Measurements from ENCODE around the gene BNIP5. TPM values are rescaled to one million over a fixed set of nuclear protein-coding genes. Genes with fewer than 3 reads are reported as not detected.

BNIP5 gene
- total and polyA plus RNA-seq, 2 donors from 2014 or later = 0.44 TPM; not detected in 1

DNA sequence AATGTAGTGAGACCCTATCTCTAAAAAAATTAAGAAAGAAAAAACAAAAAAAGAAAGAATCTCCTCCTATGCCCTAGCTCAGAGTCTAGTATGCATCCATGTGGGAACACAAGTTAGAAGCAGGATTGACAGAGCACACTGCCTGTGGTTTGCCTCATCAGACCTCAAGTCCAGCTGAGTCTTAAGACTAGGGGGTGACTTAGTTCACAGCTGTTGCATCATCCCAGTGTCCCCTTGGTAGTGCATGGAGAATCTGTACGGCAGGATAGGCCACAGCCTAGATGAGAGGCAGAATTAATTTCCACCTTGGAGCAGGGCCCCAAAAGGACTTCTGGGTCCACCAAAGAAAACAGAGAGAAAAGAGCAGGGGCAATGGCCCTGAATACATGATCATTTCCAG is 53.1 kb downstream of the BNIP5 start:
- Histone ChIP-seq H3K4me3 (ENCODE audit: low read length in 3 of 3) (no peak overlapping the region), H3K36me3 (ENCODE audit: control insufficient read depth in 2 of 3, insufficient read depth in 3 of 3, low read length in 3 of 3) (no peaks in the 10 kb centered on the region), H3K27me3 (ENCODE audit: control insufficient read depth, insufficient read depth, low read length) (peaks cover 4% of the 10 kb centered on the region), H3K9ac (ENCODE audit: low read length in 3 of 3) (no peak overlapping the region), H3K4me1 (ENCODE audit: control insufficient read depth in 2 of 3, insufficient read depth in 2 of 3, low read depth in 1 of 3, low read length in 3 of 3) (no peaks in the 10 kb centered on the region), H3K9me3 (ENCODE audit: control insufficient read depth in 2 of 3, insufficient read depth in 1 of 3, low read length in 3 of 3) (no peaks in the 10 kb centered on the region), H3K27ac (ENCODE audit: low read depth in 2 of 2, low read length in 2 of 2) (no peak overlapping the region)
- TF ChIP-seq, protein P1, sequence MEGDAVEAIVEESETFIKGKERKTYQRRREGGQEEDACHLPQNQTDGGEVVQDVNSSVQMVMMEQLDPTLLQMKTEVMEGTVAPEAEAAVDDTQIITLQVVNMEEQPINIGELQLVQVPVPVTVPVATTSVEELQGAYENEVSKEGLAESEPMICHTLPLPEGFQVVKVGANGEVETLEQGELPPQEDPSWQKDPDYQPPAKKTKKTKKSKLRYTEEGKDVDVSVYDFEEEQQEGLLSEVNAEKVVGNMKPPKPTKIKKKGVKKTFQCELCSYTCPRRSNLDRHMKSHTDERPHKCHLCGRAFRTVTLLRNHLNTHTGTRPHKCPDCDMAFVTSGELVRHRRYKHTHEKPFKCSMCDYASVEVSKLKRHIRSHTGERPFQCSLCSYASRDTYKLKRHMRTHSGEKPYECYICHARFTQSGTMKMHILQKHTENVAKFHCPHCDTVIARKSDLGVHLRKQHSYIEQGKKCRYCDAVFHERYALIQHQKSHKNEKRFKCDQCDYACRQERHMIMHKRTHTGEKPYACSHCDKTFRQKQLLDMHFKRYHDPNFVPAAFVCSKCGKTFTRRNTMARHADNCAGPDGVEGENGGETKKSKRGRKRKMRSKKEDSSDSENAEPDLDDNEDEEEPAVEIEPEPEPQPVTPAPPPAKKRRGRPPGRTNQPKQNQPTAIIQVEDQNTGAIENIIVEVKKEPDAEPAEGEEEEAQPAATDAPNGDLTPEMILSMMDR (IDR thresholded peaks at IDR 0.05; ENCODE audit: borderline replicate concordance, extremely low read depth, insufficient read depth) = no peak
- DNase-seq = no peak
- FAIRE-seq = no peak
- intact Hi-C loops (cut with DNase I) = no loop called here

DNA sequence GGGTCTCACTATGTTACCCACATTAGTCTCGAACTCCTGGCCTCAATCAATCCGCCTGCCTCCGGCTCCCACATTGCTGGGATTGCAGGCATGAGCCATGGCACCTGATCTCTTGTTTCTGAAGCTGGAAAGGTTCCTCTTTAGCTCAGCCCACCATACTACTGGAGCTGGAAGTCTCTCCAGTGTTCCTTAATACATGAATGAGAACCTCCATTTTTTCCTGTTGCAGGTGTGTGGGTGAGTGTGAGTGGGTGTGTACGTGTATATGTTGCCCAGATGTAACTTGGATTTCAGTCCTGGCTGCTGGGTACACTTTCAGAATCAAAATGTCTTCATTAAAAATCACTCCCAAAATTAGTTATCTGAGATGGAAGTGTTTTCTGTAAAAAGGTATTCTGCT is 55.7 kb downstream of the BNIP5 start:
- Histone ChIP-seq H3K9me3 (ENCODE audit: control insufficient read depth in 2 of 3, insufficient read depth in 1 of 3, low read length in 3 of 3) (no peaks in the 10 kb centered on the region), H3K4me1 (ENCODE audit: control insufficient read depth in 2 of 3, insufficient read depth in 2 of 3, low read depth in 1 of 3, low read length in 3 of 3) (no peaks in the 10 kb centered on the region), H3K9ac (ENCODE audit: low read length in 3 of 3) (no peak overlapping the region), H3K27ac (ENCODE audit: low read depth in 2 of 2, low read length in 2 of 2) (no peak overlapping the region), H3K27me3 (ENCODE audit: control insufficient read depth, insufficient read depth, low read length) (peaks cover 4% of the 10 kb centered on the region), H3K36me3 (ENCODE audit: control insufficient read depth in 2 of 3, insufficient read depth in 3 of 3, low read length in 3 of 3) (no peaks in the 10 kb centered on the region), H3K4me3 (ENCODE audit: low read length in 3 of 3) (no peak overlapping the region)
- DNase-seq (no peak), FAIRE-seq (no peak)
- TF ChIP-seq, protein P1 (IDR thresholded peaks at IDR 0.05; ENCODE audit: borderline replicate concordance, extremely low read depth, insufficient read depth) = no peak
- intact Hi-C loops (cut with DNase I) = no loop called here

DNA sequence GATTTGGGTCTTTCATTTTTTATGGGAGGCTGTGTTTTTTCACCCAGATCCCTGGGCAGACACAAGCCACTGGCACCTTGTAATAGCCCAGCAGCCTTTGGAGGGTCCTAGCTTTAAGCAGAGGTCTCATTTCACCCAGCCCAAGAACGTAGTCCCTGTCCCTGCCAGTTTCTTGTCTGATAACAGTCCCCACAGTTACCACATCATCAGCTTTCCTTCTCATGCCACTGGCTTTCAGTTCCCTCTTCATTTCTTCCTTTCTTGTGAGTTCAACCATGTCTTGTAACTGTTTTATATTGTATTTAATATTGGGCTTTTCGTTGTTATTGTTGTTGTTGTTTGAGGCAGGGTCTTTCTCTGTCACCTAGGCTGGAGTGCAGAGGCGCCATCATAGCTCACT is 56.2 kb downstream of the BNIP5 start:
- Histone ChIP-seq H3K4me1 (ENCODE audit: control insufficient read depth in 2 of 3, insufficient read depth in 2 of 3, low read depth in 1 of 3, low read length in 3 of 3) (no peaks in the 10 kb centered on the region), H3K36me3 (ENCODE audit: control insufficient read depth in 2 of 3, insufficient read depth in 3 of 3, low read length in 3 of 3) (no peaks in the 10 kb centered on the region), H3K9me3 (ENCODE audit: control insufficient read depth in 2 of 3, insufficient read depth in 1 of 3, low read length in 3 of 3) (no peaks in the 10 kb centered on the region), H3K9ac (ENCODE audit: low read length in 3 of 3) (no peak overlapping the region), H3K27me3 (ENCODE audit: control insufficient read depth, insufficient read depth, low read length) (peaks cover 4% of the 10 kb centered on the region), H3K27ac (ENCODE audit: low read depth in 2 of 2, low read length in 2 of 2) (no peak overlapping the region), H3K4me3 (ENCODE audit: low read length in 3 of 3) (no peak overlapping the region)
- TF ChIP-seq, protein P1 (IDR thresholded peaks at IDR 0.05; ENCODE audit: borderline replicate concordance, extremely low read depth, insufficient read depth) = no peak
- FAIRE-seq (no peak), DNase-seq (no peak)
- intact Hi-C loops (cut with DNase I) = no loop called here

DNA sequence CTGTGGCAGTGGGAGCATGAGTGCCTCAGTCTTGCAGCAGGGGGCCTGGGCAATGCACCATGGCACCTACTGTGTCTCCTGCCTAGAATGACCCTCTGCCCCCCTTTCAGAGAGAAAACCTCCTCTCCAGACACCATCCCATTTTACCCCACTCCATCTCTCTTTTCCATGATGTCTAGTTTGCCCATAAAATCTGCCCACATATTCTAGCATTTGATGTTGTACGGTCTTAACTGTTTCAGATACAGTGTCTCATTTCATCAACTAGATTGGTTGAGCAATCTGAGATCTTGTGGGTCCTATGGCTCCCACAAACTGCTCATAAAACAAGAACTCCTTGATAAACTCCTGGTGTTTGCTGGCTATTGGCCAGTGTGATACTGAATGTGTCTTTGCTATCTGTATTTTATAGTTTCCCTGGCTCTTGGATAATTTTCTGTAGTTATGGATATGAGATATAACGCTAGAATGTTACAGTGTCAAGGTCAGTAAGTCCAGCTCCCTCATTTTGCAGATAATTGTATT is 58.7 kb downstream of the BNIP5 start:
- FAIRE-seq (no peak), DNase-seq (no peak)
- H3K36me3 ChIP-seq (ENCODE audit: control insufficient read depth in 2 of 3, insufficient read depth in 3 of 3, low read length in 3 of 3) = no peaks in the 10 kb centered on the region
- H3K27ac ChIP-seq (ENCODE audit: low read depth in 2 of 2, low read length in 2 of 2) = no peak overlapping the region
- intact Hi-C loops (cut with DNase I) = no loop called here
- H3K4me3 ChIP-seq (ENCODE audit: low read length in 3 of 3) = no peak overlapping the region
- no peaks in the 10 kb centered on the region for H3K9me3 ChIP-seq (ENCODE audit: control insufficient read depth in 2 of 3, insufficient read depth in 1 of 3, low read length in 3 of 3)
- no peaks in the 10 kb centered on the region for H3K4me1 ChIP-seq (ENCODE audit: control insufficient read depth in 2 of 3, insufficient read depth in 2 of 3, low read depth in 1 of 3, low read length in 3 of 3)
- H3K9ac ChIP-seq (ENCODE audit: low read length in 3 of 3) = no peak overlapping the region
- no peaks in the 10 kb centered on the region for H3K27me3 ChIP-seq (ENCODE audit: control insufficient read depth, insufficient read depth, low read length)
- TF ChIP-seq, protein P1 (IDR thresholded peaks at IDR 0.05; ENCODE audit: borderline replicate concordance, extremely low read depth, insufficient read depth) = no peak

All from kidney (tissue), 14 donors.